Stimulated activated CD8-positive, alpha-beta memory T cell treated with anti-CD3 and anti-CD28 coated beads, Interleukin-7, amount 100 ng/mL, for 4 hours (primary cell): Measurements from ENCODE around the gene PDE4C.

Experiments
- DNase-seq, 2 donors: peaks; one replicate each; pipeline ENCODE4 v3.0.0-alpha.2; 2020; ENCODE audit warnings: low read depth in 2 of 2

PDE4C gene

DNA sequence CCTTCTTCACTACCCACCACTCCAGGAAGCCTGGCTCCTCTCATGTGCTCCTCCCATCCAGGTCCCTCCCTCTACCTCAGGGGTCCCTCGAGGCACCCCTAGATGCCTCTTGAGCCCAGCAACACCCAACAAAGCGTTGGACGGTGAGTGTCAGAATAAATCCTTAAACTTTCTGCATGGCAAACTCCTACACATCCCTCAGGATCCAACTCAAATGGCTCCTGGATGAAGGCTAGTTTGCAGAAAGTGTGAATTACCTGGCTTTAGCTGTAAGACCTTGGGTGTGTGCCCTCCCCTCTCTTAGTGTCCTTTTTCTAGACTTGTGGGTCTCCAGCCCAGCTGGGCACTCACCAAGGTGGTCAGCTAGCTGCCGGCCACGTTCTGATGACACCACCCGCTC lies 27.9 kb downstream of the PDE4C start:
- no peak for DNase-seq

DNA sequence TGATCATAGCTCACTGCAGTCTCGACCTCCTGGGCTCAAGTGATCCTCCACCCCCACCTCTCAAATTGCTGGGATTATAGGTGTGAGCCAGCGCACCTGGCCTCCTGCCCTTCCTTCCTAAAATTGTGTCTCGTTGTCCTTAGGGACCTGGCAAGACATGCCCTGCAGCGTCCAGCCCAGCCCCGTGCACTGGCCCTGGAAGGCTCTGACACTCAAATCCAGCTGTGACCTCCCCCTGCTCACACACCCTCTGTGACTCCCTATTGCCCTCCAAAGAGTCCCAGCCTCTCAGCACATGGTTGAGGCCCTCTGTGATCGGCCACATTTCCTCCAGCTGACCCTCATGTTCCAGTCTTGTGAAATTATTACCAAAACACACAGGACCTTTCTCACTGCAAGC lies 28.3 kb downstream of the PDE4C start:
- no peak for DNase-seq

DNA sequence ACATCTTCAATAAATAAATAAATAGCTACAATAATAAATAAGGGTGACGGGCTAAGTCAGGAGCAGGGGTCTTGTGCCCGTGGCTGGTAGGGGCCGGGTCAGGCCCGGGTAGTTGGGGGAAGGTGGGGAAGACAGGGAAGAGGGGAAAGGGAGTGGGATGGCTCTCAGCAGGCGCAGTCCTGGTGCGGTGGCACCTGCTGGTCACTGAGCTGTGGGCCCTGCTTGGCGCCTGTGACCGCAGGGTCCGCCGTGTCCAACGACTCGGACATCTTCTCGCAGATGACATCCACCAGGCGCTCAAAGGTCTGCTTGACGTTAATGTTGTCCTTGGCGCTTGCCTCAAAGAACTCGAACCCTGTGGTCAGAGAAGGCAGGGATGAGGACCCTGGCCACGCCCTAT lies 28.9 kb downstream of the PDE4C start:
- DNase-seq: no peak

- DNase-seq: no peak
These were observed 29.8 kb downstream of the PDE4C start for GRCh38 chr19:18196511-18196845.

DNA sequence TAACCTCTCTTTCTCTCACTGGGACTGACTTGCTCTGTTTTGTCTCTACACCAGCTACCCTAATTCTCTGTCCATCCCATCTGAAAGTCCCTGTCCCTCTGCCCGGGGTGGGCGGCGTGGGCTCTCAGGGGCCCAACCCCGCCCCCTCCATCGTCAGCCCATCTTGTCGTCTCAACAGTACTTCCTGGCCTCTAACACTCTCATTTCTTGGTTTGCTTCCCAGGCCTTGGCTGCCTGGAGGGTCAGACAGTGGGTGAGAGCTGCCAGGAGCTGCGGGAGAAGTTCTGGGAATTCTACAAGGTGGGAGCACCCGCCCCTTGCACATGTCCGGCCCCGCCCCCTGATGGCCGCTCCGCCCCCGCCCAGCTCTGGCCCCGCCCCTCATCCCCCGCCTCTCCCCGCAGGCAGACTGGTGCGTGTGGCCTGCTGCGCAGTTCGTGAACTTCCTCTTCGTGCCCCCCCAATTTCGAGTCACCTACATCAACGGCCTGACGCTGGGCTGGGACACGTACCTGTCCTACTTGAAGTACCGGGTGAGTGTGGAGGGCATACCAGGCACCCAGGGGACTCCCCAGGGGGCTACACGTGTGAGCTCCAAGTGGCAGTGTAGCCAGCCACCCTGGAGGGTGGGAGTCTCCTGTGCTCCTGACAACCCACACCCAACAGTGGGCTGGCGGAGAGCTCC lies 31.5 kb downstream of the PDE4C start:
- DNase-seq: no peak

DNA sequence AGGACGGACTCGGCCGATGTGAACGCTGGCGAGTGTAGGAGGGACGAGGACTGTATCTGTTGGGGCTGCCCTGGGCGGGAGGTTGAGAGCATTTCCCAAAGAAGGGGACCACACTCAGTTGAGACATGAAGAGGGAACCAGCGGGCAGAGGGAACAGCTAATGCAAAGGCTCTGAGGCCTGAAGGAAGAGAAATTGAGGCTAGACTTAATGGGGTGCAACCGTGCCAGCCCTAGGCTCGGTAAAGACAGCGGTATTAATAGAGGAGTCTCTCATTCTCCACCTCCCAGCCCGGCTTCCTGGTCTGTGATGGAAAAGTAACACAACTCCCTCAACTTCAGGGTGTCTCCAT lies 32.1 kb downstream of the PDE4C start:
- DNase-seq: no peak

DNA sequence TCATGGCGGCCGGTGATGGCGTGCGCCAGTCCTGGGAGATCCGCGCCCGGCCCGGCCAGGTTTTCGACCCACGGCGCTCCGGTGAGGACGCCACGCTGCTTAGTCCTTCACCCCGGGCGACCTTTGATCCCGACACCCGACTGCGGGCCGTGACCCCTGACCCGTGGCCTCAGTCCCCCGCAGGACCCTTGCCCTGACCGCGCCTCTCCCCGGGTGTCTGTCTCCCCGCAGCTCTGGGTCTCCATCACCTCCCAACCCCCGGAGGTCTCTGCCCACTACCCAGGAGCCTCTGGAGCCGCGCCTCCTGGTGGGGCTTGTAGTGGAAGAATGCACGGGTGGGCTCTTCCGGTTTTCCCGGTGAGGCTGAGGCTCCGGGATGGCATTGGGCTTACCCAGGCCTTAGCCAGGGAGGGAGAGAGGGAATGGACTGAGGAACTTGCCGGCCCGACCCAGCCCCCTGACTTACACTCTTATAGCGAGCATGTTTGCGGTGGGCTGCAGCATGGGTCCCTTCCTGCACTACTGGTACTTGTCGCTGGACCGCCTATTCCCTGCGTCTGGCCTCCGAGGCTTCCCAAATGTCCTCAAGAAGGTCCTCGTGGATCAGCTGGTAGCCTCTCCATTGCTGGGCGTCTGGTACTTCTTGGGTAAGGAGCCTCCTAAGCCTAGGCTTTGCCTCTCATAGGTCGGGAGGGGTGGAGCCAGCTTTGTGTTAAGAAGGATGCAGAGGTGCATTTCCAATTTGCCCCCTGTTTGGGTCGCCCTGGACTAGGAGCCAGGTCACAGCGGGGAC lies 32.7 kb downstream of the PDE4C start:
- no peak for DNase-seq

GRCh38 chr19:18192673-18193387 lies 33.4 kb downstream of the PDE4C start, which contains the start of gene MPV17L2:
Gene MPV17L2, plus strand, starts transcription at chr19:18193218. Its CDS starts 64 bp downstream, at chr19:18193282.
- peak; percentile 98 for DNase-seq

DNA sequence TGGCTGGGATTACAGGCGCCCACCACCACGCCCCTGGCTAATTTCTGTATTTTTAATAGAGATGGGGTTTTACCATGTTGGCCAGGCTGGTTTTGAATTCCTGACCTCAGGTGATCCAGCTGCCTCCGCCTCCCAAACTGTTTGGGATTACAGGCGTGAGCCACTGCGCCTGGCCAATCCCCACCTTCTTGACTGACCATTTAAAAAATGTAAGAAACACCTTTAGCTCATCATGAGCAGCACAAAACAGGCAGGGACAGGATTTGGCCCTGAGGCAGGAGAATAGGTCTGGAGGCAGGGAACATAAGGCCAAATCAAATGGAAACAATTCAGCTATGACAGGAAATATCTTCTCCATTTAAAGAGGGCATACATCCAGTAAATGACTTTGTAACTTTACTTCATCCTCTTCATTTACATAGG lies 34.6 kb downstream of the PDE4C start:
- DNase-seq: no peak

DNA sequence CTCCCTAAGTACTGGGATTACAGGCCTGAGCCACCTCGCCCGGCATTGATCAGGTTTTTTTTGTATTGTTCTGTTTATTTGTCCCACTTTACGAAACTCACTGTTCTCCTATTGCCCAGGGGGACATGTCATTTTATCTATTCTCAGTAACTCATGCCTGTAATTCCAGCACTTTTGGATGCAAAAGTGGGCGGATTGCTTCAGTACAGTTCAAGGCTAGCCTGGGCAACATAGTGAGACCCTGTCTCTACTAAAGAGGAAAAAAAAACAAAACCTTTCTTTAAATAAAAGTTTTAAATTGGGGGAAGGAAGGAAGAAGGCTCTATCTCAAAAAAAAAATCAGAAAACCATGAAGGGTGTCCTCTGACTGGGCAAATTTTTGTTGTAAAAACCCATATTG lies 36.0 kb downstream of the PDE4C start:
- DNase-seq: no peak

- no peak for DNase-seq
These were observed 40.7 kb downstream of the PDE4C start for GRCh38 chr19:18185538-18185937.

DNA sequence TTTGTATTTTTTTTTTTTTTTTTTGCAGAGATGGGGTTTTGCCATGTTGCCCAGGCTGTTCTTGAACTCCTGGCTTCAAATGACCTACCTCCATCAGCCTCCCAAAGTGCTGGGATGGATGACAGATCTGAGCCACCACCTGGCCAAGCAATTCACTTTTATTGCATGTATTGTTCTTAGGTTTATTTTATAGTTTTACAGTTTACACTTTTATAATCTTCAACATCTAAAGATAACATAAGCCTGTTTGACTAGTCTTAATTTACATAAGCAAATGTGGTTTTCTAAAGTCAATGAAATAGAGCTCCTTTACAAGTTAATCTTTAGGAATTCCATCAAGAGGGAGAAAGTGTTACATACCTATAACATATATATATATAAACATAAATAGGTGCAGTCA lies 42.7 kb downstream of the PDE4C start:
- no peak for DNase-seq

- no peak for DNase-seq
These were observed 46.3 kb downstream of the PDE4C start for GRCh38 chr19:18179957-18180356.

DNA sequence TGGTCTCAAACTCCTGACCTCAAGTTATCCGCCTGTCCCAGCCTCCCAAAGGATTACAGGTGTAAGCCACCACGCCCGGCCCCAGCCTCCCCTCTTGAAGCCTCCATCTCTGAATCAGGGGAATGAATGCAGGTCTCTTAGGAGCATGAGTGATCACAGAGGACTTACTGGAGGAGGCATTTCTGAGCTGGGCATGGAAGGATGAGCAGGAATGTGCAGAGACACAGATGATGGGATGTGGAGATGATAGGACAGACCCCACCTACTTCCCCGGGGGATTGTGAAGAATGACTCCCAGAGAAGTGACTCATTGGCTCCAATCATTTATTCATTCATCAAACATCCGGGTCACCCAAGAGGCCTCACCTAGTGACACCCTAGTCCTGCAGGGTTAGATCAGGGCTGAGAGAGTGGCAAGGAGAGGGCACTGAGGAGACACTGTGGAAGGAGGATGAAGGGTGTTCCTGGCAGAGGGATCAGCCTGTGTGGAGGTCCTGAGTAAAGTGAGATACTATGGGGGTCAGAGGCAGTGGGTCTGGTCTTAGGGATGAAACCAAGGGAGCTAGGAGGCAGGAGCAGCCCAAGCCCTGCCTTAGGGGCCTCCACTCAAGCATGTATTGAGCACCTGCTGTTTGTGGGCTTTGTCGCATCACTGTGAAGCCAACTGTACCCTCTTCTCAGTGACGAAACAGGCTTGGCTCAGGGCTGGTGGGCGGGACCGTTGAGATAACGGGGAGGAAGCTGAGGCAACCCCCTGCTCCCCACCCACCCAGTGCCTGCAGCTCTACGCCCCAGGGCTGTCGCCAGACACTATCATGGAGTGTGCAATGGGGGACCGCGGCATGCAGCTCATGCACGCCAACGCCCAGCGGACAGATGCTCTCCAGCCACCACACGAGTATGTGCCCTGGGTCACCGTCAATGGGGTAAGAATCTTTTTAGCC lies 49.6 kb downstream of the PDE4C start:
- no peak for DNase-seq

DNA sequence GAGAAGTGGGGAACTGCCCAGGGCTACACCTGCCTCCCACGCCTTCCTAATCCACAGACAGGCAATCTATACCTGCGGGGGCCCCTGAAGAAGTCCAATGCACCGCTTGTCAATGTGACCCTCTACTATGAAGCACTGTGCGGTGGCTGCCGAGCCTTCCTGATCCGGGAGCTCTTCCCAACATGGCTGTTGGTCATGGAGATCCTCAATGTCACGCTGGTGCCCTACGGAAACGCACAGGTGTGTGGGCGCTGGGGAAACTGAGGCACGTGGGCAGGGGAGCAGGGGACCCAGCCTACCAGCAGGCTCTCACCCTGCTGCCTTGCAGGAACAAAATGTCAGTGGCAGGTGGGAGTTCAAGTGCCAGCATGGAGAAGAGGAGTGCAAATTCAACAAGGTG lies 51.3 kb downstream of the PDE4C start:
- no peak for DNase-seq
